Karpas-422 (cell line): ENCODE measurements around the gene STARD7. TPM values are rescaled to one million over a fixed set of nuclear protein-coding genes. Genes with fewer than 3 reads are reported as not detected.

Source experiments
- DNase-seq: peaks from one replicate; pipeline ENCODE4 v3.0.0-alpha.2; 2015
- H2AFZ ChIP-seq: fragments of 200-600 bp; sonication (generic); 2 replicates; pipeline ENCODE4 v1.6.1; 2014; ENCODE audit warnings: antibody characterized with exemption, low read length, mixed read lengths
- H3K27ac ChIP-seq: fragments of 200-600 bp; sonication (generic); 2 replicates; pipeline ENCODE4 v1.5.1; 2014; ENCODE audit warnings: mild to moderate bottlenecking, low read length, moderate library complexity
- H3K27me3 ChIP-seq: fragments of 200-600 bp; sonication (generic); 2 replicates; pipeline ENCODE4 v1.6.1; 2014; ENCODE audit warnings: low read length, mixed read lengths
- H3K36me3 ChIP-seq: fragments of 200-600 bp; sonication (generic); 2 replicates; pipeline ENCODE4 v1.6.1; 2014; ENCODE audit warnings: low read length, mixed read lengths; ENCODE audit not compliant: insufficient read depth
- H3K4me1 ChIP-seq: fragments of 200-600 bp; sonication (generic); 2 replicates; pipeline ENCODE4 v1.6.1; 2014; ENCODE audit warnings: mild to moderate bottlenecking, low read length, mixed read lengths
- H3K4me2 ChIP-seq: fragments of 200-600 bp; sonication (generic); 2 replicates; pipeline ENCODE4 v1.6.1; 2014; ENCODE audit warnings: low read length, low read depth, mild to moderate bottlenecking; ENCODE audit not compliant: poor library complexity, severe bottlenecking
- H3K4me3 ChIP-seq: fragments of 200-600 bp; sonication (generic); 2 replicates; pipeline ENCODE4 v1.5.1; 2014; ENCODE audit warnings: mild to moderate bottlenecking, antibody characterized with exemption, low read length, mixed read lengths
- H3K79me2 ChIP-seq: fragments of 200-600 bp; sonication (generic); 2 replicates; pipeline ENCODE4 v1.6.1; 2014; ENCODE audit warnings: mild to moderate bottlenecking, low read length, mixed read lengths
- H3K9ac ChIP-seq: fragments of 200-600 bp; sonication (generic); 2 replicates; pipeline ENCODE4 v1.6.0; 2014; ENCODE audit warnings: low read length
- H3K9me2 ChIP-seq: fragments of 200-600 bp; sonication (generic), shearing (Covaris generic); replicated peaks from 2 replicates; pipeline ENCODE4 v1.6.0; 2014; ENCODE audit warnings: mild to moderate bottlenecking, low read length, moderate library complexity; ENCODE audit not compliant: insufficient read depth
- H3K9me3 ChIP-seq: fragments of 300-700, 200-600 bp; sonication (generic); 2 replicates; pipeline ENCODE4 v1.6.1; 2014; ENCODE audit warnings: low read length, mixed read lengths
- H4K20me1 ChIP-seq: fragments of 200-600 bp; sonication (generic); 2 replicates; pipeline ENCODE4 v1.6.1; 2014; ENCODE audit warnings: mild to moderate bottlenecking, antibody characterized with exemption, low read length, low read depth; ENCODE audit not compliant: insufficient read depth
- total RNA-seq: library from RNA; depleted of rRNA; stranded (reverse); fragments of >200 nt; shearing (Covaris generic); gene quantifications from 2 replicates; pipeline ENCODE4 v1.2.3, GENCODE V29; 2014; ENCODE audit warnings: low replicate concordance

The STARD7 gene
- total RNA-seq, 1 experiment from 2014 or later: 167 TPM

GRCh38 chr2:96250188-96250587, 41.6 kb upstream of the STARD7 start:
- Histone ChIP-seq H3K4me3 (no peak overlapping the region), H3K79me2 (no peaks in the 10 kb centered on the region), H3K4me2 (no peak overlapping the region), H3K4me1 (no peaks in the 10 kb centered on the region), H3K27ac (no peak overlapping the region), H3K27me3 (no peaks in the 10 kb centered on the region), H2AFZ (no peak overlapping the region), H3K36me3 (peaks cover 6% of the 10 kb centered on the region; the same call in 1 of the 2 replicates), H3K9me2 (no peaks in the 10 kb centered on the region), H3K9me3 (no peaks in the 10 kb centered on the region), H4K20me1 (no peaks in the 10 kb centered on the region), H3K9ac (no peak overlapping the region)
- DNase-seq: no peak

- Histone ChIP-seq H3K4me1 (no peaks in the 10 kb centered on the region), H3K4me2 (no peak overlapping the region), H3K9ac (no peak overlapping the region), H3K27me3 (no peaks in the 10 kb centered on the region), H3K79me2 (no peaks in the 10 kb centered on the region), H3K9me2 (no peaks in the 10 kb centered on the region), H3K9me3 (no peaks in the 10 kb centered on the region), H3K36me3 (peaks cover under 1% of the 10 kb centered on the region; the same call in 1 of the 2 replicates), H4K20me1 (no peaks in the 10 kb centered on the region), H3K4me3 (no peak overlapping the region), H3K27ac (no peak overlapping the region), H2AFZ (no peak overlapping the region)
- no peak for DNase-seq
These were observed 41.0 kb upstream of the STARD7 start for GRCh38 chr2:96249654-96250053.

- Histone ChIP-seq H3K36me3 (no peaks in the 10 kb centered on the region), H3K9ac (no peak overlapping the region), H3K79me2 (no peaks in the 10 kb centered on the region), H4K20me1 (no peaks in the 10 kb centered on the region), H3K4me1 (no peaks in the 10 kb centered on the region), H3K27me3 (no peaks in the 10 kb centered on the region), H3K27ac (no peak overlapping the region), H3K4me2 (no peak overlapping the region), H3K4me3 (no peak overlapping the region), H2AFZ (no peak overlapping the region), H3K9me3 (no peaks in the 10 kb centered on the region), H3K9me2 (no peaks in the 10 kb centered on the region)
- DNase-seq: no peak
These were observed 40.0 kb upstream of the STARD7 start for GRCh38 chr2:96248624-96249023.

DNA sequence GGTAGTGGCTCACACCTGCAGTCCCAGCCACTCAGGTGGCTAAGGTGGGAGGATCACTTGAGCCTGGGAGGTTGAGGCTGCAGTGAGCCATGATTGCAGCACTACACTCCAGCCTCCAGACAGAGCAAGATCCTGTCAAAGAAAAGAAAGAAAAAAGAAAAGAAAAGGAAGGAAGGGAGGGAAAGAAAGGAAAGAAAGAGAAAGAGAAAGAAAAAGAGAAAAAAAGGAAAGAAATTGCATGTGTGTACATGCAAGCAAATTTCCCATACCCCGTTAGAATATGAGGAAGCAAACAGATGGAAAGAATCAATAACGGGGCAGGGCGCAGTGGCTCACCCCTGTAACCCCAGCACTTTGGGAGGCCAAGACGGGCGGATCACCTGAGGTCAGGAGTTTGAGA, 39.3 kb upstream of the STARD7 start:
- Histone ChIP-seq H3K27ac (no peak overlapping the region), H3K36me3 (no peaks in the 10 kb centered on the region), H4K20me1 (no peaks in the 10 kb centered on the region), H3K79me2 (no peaks in the 10 kb centered on the region), H3K4me2 (no peak overlapping the region), H3K9ac (no peak overlapping the region), H3K27me3 (no peaks in the 10 kb centered on the region), H3K9me2 (no peaks in the 10 kb centered on the region), H3K9me3 (no peaks in the 10 kb centered on the region), H3K4me3 (no peak overlapping the region), H2AFZ (no peak overlapping the region), H3K4me1 (peaks cover under 1% of the 10 kb centered on the region)
- DNase-seq: no peak

- H3K36me3 ChIP-seq: no peaks in the 10 kb centered on the region
- H3K9ac ChIP-seq: no peak overlapping the region
- no peak overlapping the region for H3K4me3 ChIP-seq
- no peaks in the 10 kb centered on the region for H3K9me3 ChIP-seq
- H3K4me1 ChIP-seq: peaks cover 9% of the 10 kb centered on the region
- no peaks in the 10 kb centered on the region for H3K9me2 ChIP-seq
- no peaks in the 10 kb centered on the region for H4K20me1 ChIP-seq
- no peaks in the 10 kb centered on the region for H3K79me2 ChIP-seq
- H3K27me3 ChIP-seq: no peaks in the 10 kb centered on the region
- no peak overlapping the region for H2AFZ ChIP-seq
- no peak overlapping the region for H3K27ac ChIP-seq
- H3K4me2 ChIP-seq: no peak overlapping the region
- DNase-seq: no peak
These were observed 38.4 kb upstream of the STARD7 start for GRCh38 chr2:96247009-96247408.

DNA sequence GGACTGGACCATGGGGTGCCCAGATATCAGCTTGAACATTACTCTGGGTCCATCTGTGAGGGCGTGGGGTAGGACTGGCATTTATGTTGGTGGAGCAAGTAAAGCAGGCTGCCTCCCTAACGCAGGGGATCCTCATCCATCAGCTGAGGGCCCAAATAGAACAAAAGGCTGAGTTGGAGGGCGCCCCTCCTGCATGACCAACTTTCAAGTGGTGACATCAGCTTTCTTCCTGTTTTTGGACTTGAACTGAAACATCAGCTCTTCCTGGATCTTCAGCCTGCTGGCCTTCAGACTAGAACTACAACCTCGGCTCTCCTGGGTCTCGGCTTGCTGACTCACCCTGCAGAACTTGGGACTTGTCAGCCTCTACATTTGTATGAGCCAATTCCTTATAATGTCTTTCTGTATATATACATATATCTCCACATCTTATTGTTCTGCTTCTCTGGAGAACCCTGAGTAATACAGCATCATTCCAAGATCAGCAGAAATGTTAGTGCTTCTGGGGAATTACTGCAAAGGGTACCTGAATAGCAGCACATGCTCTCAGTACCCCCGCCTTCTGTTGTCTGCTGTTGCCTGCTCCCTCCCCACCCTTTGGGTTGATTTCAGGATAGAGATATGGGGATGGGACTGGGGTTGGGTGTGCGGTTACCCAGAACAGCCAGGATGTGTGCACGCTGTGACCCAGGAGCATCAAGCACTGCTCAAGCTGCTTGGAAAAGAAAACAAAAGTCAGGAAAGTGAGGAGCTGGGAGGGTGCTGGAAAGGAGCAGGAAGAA, 37.2 kb upstream of the STARD7 start:
- no peaks in the 10 kb centered on the region for H3K9me2 ChIP-seq
- H3K79me2 ChIP-seq: no peaks in the 10 kb centered on the region
- no peak overlapping the region for H3K9ac ChIP-seq
- DNase-seq: peak; percentile 57
- no peak overlapping the region for H3K4me2 ChIP-seq
- no peak overlapping the region for H3K4me3 ChIP-seq
- H4K20me1 ChIP-seq: no peaks in the 10 kb centered on the region
- no peaks in the 10 kb centered on the region for H3K9me3 ChIP-seq
- H3K27ac ChIP-seq: no peak overlapping the region
- no peaks in the 10 kb centered on the region for H3K27me3 ChIP-seq
- no peak overlapping the region for H2AFZ ChIP-seq
- peaks cover 21% of the 10 kb centered on the region for H3K4me1 ChIP-seq
- H3K36me3 ChIP-seq: no peaks in the 10 kb centered on the region

GRCh38 chr2:96243843-96244242, 35.2 kb upstream of the STARD7 start:
- Histone ChIP-seq H3K36me3 (no peaks in the 10 kb centered on the region), H3K9me3 (no peaks in the 10 kb centered on the region), H3K79me2 (no peaks in the 10 kb centered on the region), H4K20me1 (no peaks in the 10 kb centered on the region), H3K27ac (no peak overlapping the region), H3K27me3 (no peaks in the 10 kb centered on the region), H3K9me2 (no peaks in the 10 kb centered on the region), H2AFZ (no peak overlapping the region), H3K4me1 (peaks cover 27% of the 10 kb centered on the region), H3K9ac (no peak overlapping the region), H3K4me2 (no peak overlapping the region), H3K4me3 (no peak overlapping the region)
- no peak for DNase-seq

GRCh38 chr2:96241900-96242611, 33.4 kb upstream of the STARD7 start:
- Histone ChIP-seq H3K9me2 (no peaks in the 10 kb centered on the region), H3K4me2 (peak overlapping the region; percentile 61), H3K27me3 (no peaks in the 10 kb centered on the region), H3K9ac (peak overlapping the region; percentile 65), H3K27ac (peak overlapping the region; percentile 86), H4K20me1 (no peaks in the 10 kb centered on the region), H3K79me2 (no peaks in the 10 kb centered on the region), H3K4me3 (peak overlapping the region; percentile 41; the same call in 1 of the 2 replicates), H3K4me1 (peaks cover 27% of the 10 kb centered on the region), H2AFZ (peak overlapping the region; percentile 15; the same call in 1 of the 2 replicates), H3K9me3 (no peaks in the 10 kb centered on the region), H3K36me3 (no peaks in the 10 kb centered on the region)
- peak; percentile 86 for DNase-seq
